Stimulated activated CD8-positive, alpha-beta memory T cell treated with anti-CD3 and anti-CD28 coated beads, Interleukin-2, amount 100 ng/mL, for 1 hour (primary cell): ENCODE results near the gene RNF157.
"Not testable (repeated sequence)": the region's sequence is repeated elsewhere in the genome, so short reads cannot be mapped to it uniquely, and the experiment has no call there.

Experiments used
- DNase-seq, 2 donors: peaks; one replicate each; pipeline ENCODE4 v3.0.0-alpha.2; 2020; ENCODE audit warnings: low read depth in 2 of 2

The RNF157 gene

GRCh38 chr17:76189741-76190140 lies 50.6 kb downstream of the RNF157 start:
- DNase-seq = no peak

- DNase-seq = no peak
These were observed 51.0 kb downstream of the RNF157 start for GRCh38 chr17:76189247-76189646.

- DNase-seq = no peak
These were observed 51.9 kb downstream of the RNF157 start for GRCh38 chr17:76188213-76189016.

GRCh38 chr17:76186774-76187173 lies 53.5 kb downstream of the RNF157 start:
- DNase-seq = not testable (repeated sequence)

GRCh38 chr17:76184290-76184689 lies 56.0 kb downstream of the RNF157 start:
- DNase-seq = no peak

- DNase-seq = peak; percentile 84 to 89
These were observed 58.1 kb downstream of the RNF157 start for GRCh38 chr17:76182016-76182764.

GRCh38 chr17:76179496-76180467 lies 60.5 kb downstream of the RNF157 start:
- DNase-seq = no peak

- no peak for DNase-seq
These were observed 62.2 kb downstream of the RNF157 start for GRCh38 chr17:76178124-76178523.

GRCh38 chr17:76176701-76177574 lies 63.4 kb downstream of the RNF157 start:
- no peak for DNase-seq

GRCh38 chr17:76174037-76174436 lies 66.3 kb downstream of the RNF157 start:
- no peak for DNase-seq

- DNase-seq = no peak
These were observed 66.8 kb downstream of the RNF157 start for GRCh38 chr17:76173474-76173873.

GRCh38 chr17:76171706-76172105 lies 68.6 kb downstream of the RNF157 start:
- DNase-seq = no peak

- no peak for DNase-seq
These were observed 70.2 kb downstream of the RNF157 start for GRCh38 chr17:76170114-76170513.

GRCh38 chr17:76166906-76167305 lies 73.4 kb downstream of the RNF157 start:
- DNase-seq = no peak

GRCh38 chr17:76166168-76166567 lies 74.1 kb downstream of the RNF157 start:
- DNase-seq = no peak

GRCh38 chr17:76164331-76164730 lies 76.0 kb downstream of the RNF157 start:
- no peak for DNase-seq

GRCh38 chr17:76163919-76164318 lies 76.4 kb downstream of the RNF157 start:
- no peak for DNase-seq

- no peak for DNase-seq
These were observed 78.5 kb downstream of the RNF157 start for GRCh38 chr17:76161619-76162266.

- DNase-seq = no peak
These were observed 79.3 kb downstream of the RNF157 start for GRCh38 chr17:76160896-76161528.

GRCh38 chr17:76159157-76159556 lies 81.1 kb downstream of the RNF157 start:
- no peak for DNase-seq
